ENCODE results near the gene CEACAM21.

DNA sequence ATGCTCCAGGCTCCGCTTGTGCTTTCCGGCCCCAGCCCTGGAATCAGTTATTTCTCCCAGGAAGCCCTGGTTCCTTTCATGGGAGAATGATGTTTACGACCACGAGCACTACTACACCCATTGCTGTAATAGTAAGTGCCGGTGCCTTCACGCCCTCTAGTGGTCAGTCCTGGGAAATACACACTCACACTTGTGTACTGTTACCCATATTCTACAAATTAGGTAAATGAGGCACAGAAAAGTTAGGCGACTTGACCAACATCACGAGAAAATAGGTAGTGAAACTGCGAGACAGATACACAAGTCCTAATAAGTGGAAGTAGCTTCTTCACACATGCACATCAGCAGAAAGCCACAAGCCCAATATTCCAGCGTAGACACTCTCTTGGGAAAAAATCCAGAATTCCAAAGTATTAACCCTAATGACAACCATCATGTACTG is 21.7 kb downstream of the CEACAM21 start:
- TF ChIP-seq ZFX (IDR thresholded peaks at IDR 0.05) = no peak
- TF ChIP-seq, protein P1, sequence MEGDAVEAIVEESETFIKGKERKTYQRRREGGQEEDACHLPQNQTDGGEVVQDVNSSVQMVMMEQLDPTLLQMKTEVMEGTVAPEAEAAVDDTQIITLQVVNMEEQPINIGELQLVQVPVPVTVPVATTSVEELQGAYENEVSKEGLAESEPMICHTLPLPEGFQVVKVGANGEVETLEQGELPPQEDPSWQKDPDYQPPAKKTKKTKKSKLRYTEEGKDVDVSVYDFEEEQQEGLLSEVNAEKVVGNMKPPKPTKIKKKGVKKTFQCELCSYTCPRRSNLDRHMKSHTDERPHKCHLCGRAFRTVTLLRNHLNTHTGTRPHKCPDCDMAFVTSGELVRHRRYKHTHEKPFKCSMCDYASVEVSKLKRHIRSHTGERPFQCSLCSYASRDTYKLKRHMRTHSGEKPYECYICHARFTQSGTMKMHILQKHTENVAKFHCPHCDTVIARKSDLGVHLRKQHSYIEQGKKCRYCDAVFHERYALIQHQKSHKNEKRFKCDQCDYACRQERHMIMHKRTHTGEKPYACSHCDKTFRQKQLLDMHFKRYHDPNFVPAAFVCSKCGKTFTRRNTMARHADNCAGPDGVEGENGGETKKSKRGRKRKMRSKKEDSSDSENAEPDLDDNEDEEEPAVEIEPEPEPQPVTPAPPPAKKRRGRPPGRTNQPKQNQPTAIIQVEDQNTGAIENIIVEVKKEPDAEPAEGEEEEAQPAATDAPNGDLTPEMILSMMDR (conservative IDR thresholded peaks at IDR 0.05) = peak; percentile 83
